ENCODE measurements around the gene PCDHB2. TPM values are rescaled to one million over a fixed set of nuclear protein-coding genes. Genes with fewer than 3 reads are reported as not detected.
A peak's percentile ranks its signal among the peaks of the same experiment; 100 is the strongest.
"Not testable (repeated sequence)": the region's sequence is repeated elsewhere in the genome, so short reads cannot be mapped to it uniquely, and the experiment has no call there.

The PCDHB2 gene
- total RNA-seq, 1 experiment from 2014 or later = 2.4 TPM

DNA sequence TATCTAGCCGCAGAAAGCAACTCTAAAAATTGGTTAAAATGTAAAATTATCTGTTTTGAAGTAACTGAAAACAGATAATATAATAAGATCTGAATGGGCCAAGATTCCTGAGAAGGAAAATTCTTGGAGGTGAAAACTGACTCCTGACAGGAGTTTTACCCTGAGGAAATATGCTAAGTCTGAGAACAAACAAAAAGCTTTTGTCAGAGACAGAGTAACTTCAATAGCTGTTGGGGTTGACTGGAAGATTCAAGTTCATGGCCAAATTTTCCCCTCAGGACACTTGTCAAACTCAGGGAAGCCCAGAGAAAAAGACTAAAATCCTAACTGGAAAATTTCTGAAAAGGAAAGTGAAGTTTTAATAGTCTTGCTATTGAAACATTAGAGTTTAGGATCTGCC, 32.9 kb downstream of the PCDHB2 start:
- POLR2A ChIA-PET = interaction anchor here (0.6 kb wide), 1 partner anchor 243 kb away, joined by 3 read pairs; the partner anchor contains the start of gene PCDHGB3
- no TSS peak for BruUV-seq (replicated peaks)
- H3K36me3 Mint-ChIP-seq (ENCODE audit: insufficient read depth, unreplicated experiment) = peaks cover 6% of the 10 kb centered on the region
- H3K9me3 Mint-ChIP-seq (ENCODE audit: unreplicated experiment) = peaks cover 7% of the 10 kb centered on the region
- intact Hi-C loops (cut with micrococcal nuclease) = no loop called here
- no peak overlapping the region for H3K4me3 Mint-ChIP-seq (ENCODE audit: unreplicated experiment)
- H3K4me1 Mint-ChIP-seq (ENCODE audit: insufficient read depth, unreplicated experiment) = no peaks in the 10 kb centered on the region
- TF ChIP-seq, protein P1, sequence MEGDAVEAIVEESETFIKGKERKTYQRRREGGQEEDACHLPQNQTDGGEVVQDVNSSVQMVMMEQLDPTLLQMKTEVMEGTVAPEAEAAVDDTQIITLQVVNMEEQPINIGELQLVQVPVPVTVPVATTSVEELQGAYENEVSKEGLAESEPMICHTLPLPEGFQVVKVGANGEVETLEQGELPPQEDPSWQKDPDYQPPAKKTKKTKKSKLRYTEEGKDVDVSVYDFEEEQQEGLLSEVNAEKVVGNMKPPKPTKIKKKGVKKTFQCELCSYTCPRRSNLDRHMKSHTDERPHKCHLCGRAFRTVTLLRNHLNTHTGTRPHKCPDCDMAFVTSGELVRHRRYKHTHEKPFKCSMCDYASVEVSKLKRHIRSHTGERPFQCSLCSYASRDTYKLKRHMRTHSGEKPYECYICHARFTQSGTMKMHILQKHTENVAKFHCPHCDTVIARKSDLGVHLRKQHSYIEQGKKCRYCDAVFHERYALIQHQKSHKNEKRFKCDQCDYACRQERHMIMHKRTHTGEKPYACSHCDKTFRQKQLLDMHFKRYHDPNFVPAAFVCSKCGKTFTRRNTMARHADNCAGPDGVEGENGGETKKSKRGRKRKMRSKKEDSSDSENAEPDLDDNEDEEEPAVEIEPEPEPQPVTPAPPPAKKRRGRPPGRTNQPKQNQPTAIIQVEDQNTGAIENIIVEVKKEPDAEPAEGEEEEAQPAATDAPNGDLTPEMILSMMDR (IDR thresholded peaks at IDR 0.05; ENCODE audit: unreplicated experiment) = no peak
- CTCF ChIA-PET = interaction anchor here (2.1 kb wide), 1 partner anchor 437 kb away, joined by 7 read pairs; no protein-coding TSS in a partner anchor
- H3K27me3 Mint-ChIP-seq (ENCODE audit: insufficient read depth, unreplicated experiment) = no peaks in the 10 kb centered on the region
- no peak overlapping the region for H3K27ac Mint-ChIP-seq (ENCODE audit: low read depth, unreplicated experiment)
- DNase-seq (ENCODE audit: unreplicated experiment) = no peak

DNA sequence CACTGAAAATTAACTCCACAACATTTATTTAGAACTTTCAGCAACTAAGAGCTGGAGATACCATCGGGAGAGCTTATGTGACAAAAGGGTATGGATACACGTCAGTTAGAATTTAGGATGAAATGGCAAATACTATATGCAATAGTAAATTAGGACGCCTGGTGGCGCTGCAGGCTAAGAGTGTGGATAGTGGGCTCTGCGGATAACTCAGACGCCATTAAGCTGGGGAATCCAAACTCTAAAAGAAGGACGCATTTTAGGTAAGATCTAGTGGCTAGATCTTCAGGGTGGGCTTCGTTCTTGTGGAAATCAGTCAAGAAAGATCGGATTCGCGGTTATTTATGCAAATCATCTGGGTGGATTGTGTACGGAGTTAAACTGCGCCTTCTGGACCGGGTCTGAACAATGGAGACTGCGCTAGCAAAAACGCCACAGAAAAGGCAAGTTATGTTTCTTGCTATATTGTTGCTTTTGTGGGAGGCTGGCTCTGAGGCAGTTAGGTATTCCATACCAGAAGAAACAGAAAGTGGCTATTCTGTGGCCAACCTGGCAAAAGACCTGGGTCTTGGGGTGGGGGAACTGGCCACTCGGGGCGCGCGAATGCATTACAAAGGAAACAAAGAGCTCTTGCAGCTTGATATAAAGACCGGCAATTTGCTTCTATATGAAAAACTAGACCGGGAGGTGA, 40.8 kb downstream of the PCDHB2 start, which contains the start of gene PCDHB5:
Gene PCDHB5, plus strand, starts transcription at position 177 of the 688 bp plus-strand sequence. Its CDS starts 229 bp downstream, at position 406.
- ChIA-PET CTCF (interaction anchor here (0.7 to 0.9 kb wide), 3 partner anchors 13 to 386 kb away, joined by 3 read pairs; no protein-coding TSS in a partner anchor), POLR2A (no interaction called here)
- BruUV-seq (replicated peaks) = TSS peak; percentile 60
- Mint-ChIP-seq H3K9me3 (ENCODE audit: unreplicated experiment) (peaks cover 41% of the 10 kb centered on the region), H3K36me3 (ENCODE audit: insufficient read depth, unreplicated experiment) (peaks cover 11% of the 10 kb centered on the region), H3K27me3 (ENCODE audit: insufficient read depth, unreplicated experiment) (no peaks in the 10 kb centered on the region), H3K4me1 (ENCODE audit: insufficient read depth, unreplicated experiment) (no peaks in the 10 kb centered on the region), H3K27ac (ENCODE audit: low read depth, unreplicated experiment) (peak within 1 kb of the TSS; percentile 93), H3K4me3 (ENCODE audit: unreplicated experiment) (peak within 1 kb of the TSS; percentile 96)
- intact Hi-C loops (cut with micrococcal nuclease) = no loop called here
- TF ChIP-seq, protein P1 (IDR thresholded peaks at IDR 0.05; ENCODE audit: unreplicated experiment) = peak; percentile 60
- DNase-seq (ENCODE audit: unreplicated experiment) = peak; percentile 18

DNA sequence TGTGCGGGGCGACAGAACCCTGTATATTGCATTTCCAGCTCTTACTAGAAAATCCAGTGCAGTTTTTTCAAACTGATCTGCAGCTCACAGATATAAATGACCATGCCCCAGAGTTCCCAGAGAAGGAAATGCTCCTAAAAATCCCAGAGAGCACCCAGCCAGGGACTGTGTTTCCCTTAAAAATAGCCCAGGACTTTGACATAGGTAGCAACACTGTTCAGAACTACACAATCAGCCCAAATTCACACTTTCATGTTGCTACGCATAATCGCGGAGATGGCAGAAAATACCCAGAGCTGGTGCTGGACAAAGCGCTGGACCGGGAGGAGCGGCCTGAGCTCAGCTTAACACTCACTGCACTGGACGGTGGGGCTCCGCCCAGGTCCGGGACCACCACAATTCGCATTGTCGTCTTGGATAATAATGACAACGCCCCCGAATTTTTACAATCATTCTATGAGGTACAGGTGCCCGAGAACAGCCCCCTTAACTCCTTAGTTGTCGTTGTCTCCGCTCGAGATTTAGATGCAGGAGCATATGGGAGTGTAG, 41.4 kb downstream of the PCDHB2 start:
- POLR2A ChIA-PET = no interaction called here
- intact Hi-C loops (cut with micrococcal nuclease) = no loop called here
- Mint-ChIP-seq H3K4me1 (ENCODE audit: insufficient read depth, unreplicated experiment) (no peaks in the 10 kb centered on the region), H3K4me3 (ENCODE audit: unreplicated experiment) (peak overlapping the region; percentile 96), H3K27ac (ENCODE audit: low read depth, unreplicated experiment) (peak overlapping the region; percentile 93), H3K9me3 (ENCODE audit: unreplicated experiment) (peaks cover 40% of the 10 kb centered on the region), H3K36me3 (ENCODE audit: insufficient read depth, unreplicated experiment) (peaks cover 6% of the 10 kb centered on the region), H3K27me3 (ENCODE audit: insufficient read depth, unreplicated experiment) (no peaks in the 10 kb centered on the region)
- TF ChIP-seq, protein P1 (IDR thresholded peaks at IDR 0.05; ENCODE audit: unreplicated experiment) = no peak
- CTCF ChIA-PET = interaction anchor here (0.9 kb wide), 1 partner anchor 384 kb away, joined by 3 read pairs; no protein-coding TSS in a partner anchor
- BruUV-seq (replicated peaks) = no TSS peak
- DNase-seq (ENCODE audit: unreplicated experiment) = no peak

DNA sequence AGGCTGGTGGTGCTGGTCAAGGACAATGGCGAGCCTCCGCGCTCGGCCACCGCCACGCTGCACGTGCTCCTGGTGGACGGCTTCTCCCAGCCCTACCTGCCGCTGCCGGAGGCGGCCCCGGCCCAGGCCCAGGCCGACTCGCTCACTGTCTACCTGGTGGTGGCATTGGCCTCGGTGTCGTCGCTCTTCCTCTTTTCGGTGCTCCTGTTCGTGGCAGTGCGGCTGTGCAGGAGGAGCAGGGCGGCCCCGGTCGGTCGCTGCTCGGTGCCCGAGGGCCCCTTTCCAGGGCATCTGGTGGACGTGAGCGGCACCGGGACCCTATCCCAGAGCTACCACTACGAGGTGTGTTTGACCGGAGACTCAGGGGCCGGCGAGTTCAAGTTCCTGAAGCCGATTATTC, 42.9 kb downstream of the PCDHB2 start:
- intact Hi-C loops (cut with micrococcal nuclease); H3K4me1 Mint-ChIP-seq (ENCODE audit: insufficient read depth, unreplicated experiment); POLR2A ChIA-PET; DNase-seq (ENCODE audit: unreplicated experiment); H3K27ac Mint-ChIP-seq (ENCODE audit: low read depth, unreplicated experiment); BruUV-seq (replicated peaks); H3K36me3 Mint-ChIP-seq (ENCODE audit: insufficient read depth, unreplicated experiment); H3K4me3 Mint-ChIP-seq (ENCODE audit: unreplicated experiment); H3K27me3 Mint-ChIP-seq (ENCODE audit: insufficient read depth, unreplicated experiment): not testable (repeated sequence)
- peaks cover 44% of the 10 kb centered on the region for H3K9me3 Mint-ChIP-seq (ENCODE audit: unreplicated experiment)
- CTCF ChIA-PET = interaction anchor here (0.7 kb wide), 1 partner anchor 140 kb away, joined by 3 read pairs; no protein-coding TSS in a partner anchor

Other genes with a start within 250 kb of the PCDHB2 start
- 0.25 and 0.28 TPM in 2 replicates for gene PCDHA9, start 246.2 kb upstream of the PCDHB2 start, total RNA-seq (2022)
- gene PCDHA10, start 238.7 kb upstream of the PCDHB2 start, total RNA-seq (2022) = 0.15 and 0.16 TPM in 2 replicates
- 0.27 and 0.49 TPM in 2 replicates for gene PCDHA11, start 225.7 kb upstream of the PCDHB2 start, total RNA-seq (2022)
- 6.1 and 9.6 TPM in 2 replicates for gene PCDHA12, start 219.3 kb upstream of the PCDHB2 start, total RNA-seq (2022)
- gene PCDHA13, start 212.5 kb upstream of the PCDHB2 start, total RNA-seq (2022) = 0.33 and 0.74 TPM in 2 replicates
- 17.2 and 26.3 TPM in 2 replicates for gene PCDHAC1, start 168.3 kb upstream of the PCDHB2 start, total RNA-seq (2022)
- gene PCDHAC2, start 128.1 kb upstream of the PCDHB2 start, total RNA-seq (2022) = 9.3 and 12.3 TPM in 2 replicates
- not detected in 2 replicates for gene PCDHB1, start 43.2 kb upstream of the PCDHB2 start, total RNA-seq (2022)
- gene PCDHB3, start 5.9 kb downstream of the PCDHB2 start, total RNA-seq (2022) = 0.42 and 0.49 TPM in 2 replicates
- gene PCDHB4, start 27.2 kb downstream of the PCDHB2 start, total RNA-seq (2022) = 0.44 and 1.3 TPM in 2 replicates
- gene PCDHB5, start 40.6 kb downstream of the PCDHB2 start, total RNA-seq (2022) = 1.2 and 1.7 TPM in 2 replicates
- gene PCDHB6, start 55.4 kb downstream of the PCDHB2 start, total RNA-seq (2022) = 0.19 and 0.22 TPM in 2 replicates
- 0.28 and 0.29 TPM in 2 replicates for gene PCDHB7, start 78.0 kb downstream of the PCDHB2 start, total RNA-seq (2022)
- 0.34 TPM in 1 of 2 replicates, not detected in the other for gene PCDHB8, start 83.2 kb downstream of the PCDHB2 start, total RNA-seq (2022)
- gene PCDHB16, start 87.8 kb downstream of the PCDHB2 start, total RNA-seq (2022) = 1.8 and 2.5 TPM in 2 replicates
- 1.0 and 1.8 TPM in 2 replicates for gene PCDHB9, start 92.5 kb downstream of the PCDHB2 start, total RNA-seq (2022)
- 1.2 and 1.4 TPM in 2 replicates for gene PCDHB10, start 97.7 kb downstream of the PCDHB2 start, total RNA-seq (2022)
- gene PCDHB11, start 105.0 kb downstream of the PCDHB2 start, total RNA-seq (2022) = 0.75 and 1.3 TPM in 2 replicates
- gene PCDHB12, start 114.1 kb downstream of the PCDHB2 start, total RNA-seq (2022) = 1.6 and 2.3 TPM in 2 replicates
- 3.5 and 4.7 TPM in 2 replicates for gene PCDHB13, start 119.3 kb downstream of the PCDHB2 start, total RNA-seq (2022)
- gene PCDHB14, start 128.7 kb downstream of the PCDHB2 start, total RNA-seq (2022) = 4.7 and 6.2 TPM in 2 replicates
- gene PCDHB15, start 150.8 kb downstream of the PCDHB2 start, total RNA-seq (2022) = 0.91 and 1.2 TPM in 2 replicates
- 0.37 and 0.79 TPM in 2 replicates for gene SLC25A2, start 209.4 kb downstream of the PCDHB2 start, total RNA-seq (2022)
- 81.3 and 94.9 TPM in 2 replicates for gene TAF7, start 226.2 kb downstream of the PCDHB2 start, total RNA-seq (2022)
- 0.20 and 0.35 TPM in 2 replicates for gene PCDHGA1, start 235.9 kb downstream of the PCDHB2 start, total RNA-seq (2022)
- gene PCDHGA2, start 244.1 kb downstream of the PCDHB2 start, total RNA-seq (2022) = 0.32 and 0.33 TPM in 2 replicates
- gene PCDHGA3, start 249.2 kb downstream of the PCDHB2 start, total RNA-seq (2022) = 0.07 and 0.25 TPM in 2 replicates

All from MCF 10A (cell line).